ENCODE results near the gene PCED1A.

GRCh38 chr20:2865630-2866029, 25.2 kb upstream of the PCED1A start:
- no peak for TF ChIP-seq POLR2A (IDR thresholded peaks at IDR 0.05)
- TF ChIP-seq, protein P1, sequence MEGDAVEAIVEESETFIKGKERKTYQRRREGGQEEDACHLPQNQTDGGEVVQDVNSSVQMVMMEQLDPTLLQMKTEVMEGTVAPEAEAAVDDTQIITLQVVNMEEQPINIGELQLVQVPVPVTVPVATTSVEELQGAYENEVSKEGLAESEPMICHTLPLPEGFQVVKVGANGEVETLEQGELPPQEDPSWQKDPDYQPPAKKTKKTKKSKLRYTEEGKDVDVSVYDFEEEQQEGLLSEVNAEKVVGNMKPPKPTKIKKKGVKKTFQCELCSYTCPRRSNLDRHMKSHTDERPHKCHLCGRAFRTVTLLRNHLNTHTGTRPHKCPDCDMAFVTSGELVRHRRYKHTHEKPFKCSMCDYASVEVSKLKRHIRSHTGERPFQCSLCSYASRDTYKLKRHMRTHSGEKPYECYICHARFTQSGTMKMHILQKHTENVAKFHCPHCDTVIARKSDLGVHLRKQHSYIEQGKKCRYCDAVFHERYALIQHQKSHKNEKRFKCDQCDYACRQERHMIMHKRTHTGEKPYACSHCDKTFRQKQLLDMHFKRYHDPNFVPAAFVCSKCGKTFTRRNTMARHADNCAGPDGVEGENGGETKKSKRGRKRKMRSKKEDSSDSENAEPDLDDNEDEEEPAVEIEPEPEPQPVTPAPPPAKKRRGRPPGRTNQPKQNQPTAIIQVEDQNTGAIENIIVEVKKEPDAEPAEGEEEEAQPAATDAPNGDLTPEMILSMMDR (IDR thresholded peaks at IDR 0.05), result no peak
